ENCODE measurements around the gene IGSF22.

Gene IGSF22

DNA sequence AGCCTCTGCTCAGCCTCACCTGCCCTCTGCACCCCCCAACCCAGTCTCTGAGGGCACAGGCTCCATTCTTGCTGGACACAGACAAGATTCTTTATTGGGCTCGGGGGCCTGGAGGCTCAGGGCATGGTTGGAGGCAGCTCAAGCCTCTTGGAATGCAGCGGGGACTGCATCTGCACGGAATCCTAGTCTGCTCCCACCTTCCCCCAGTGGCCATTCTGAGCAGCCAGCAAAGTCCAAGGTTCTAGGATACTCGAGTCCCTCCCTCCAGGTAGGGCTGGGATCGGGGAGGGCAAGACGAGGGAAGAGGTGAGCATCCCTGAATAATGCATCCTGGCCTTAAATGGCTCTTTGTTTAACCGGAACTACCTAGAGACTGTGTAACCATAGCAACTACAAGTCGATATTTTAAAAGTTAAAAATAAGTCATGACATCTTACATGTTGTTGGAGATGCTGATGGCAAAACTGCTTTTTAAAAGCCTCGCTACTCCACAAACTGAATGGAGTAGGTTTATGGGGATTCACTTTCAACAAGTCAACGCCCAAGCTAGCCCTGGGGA lies 10.7 kb upstream of the IGSF22 start:
- TF ChIP-seq, protein P1, sequence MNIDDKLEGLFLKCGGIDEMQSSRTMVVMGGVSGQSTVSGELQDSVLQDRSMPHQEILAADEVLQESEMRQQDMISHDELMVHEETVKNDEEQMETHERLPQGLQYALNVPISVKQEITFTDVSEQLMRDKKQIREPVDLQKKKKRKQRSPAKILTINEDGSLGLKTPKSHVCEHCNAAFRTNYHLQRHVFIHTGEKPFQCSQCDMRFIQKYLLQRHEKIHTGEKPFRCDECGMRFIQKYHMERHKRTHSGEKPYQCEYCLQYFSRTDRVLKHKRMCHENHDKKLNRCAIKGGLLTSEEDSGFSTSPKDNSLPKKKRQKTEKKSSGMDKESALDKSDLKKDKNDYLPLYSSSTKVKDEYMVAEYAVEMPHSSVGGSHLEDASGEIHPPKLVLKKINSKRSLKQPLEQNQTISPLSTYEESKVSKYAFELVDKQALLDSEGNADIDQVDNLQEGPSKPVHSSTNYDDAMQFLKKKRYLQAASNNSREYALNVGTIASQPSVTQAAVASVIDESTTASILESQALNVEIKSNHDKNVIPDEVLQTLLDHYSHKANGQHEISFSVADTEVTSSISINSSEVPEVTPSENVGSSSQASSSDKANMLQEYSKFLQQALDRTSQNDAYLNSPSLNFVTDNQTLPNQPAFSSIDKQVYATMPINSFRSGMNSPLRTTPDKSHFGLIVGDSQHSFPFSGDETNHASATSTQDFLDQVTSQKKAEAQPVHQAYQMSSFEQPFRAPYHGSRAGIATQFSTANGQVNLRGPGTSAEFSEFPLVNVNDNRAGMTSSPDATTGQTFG (tag by site-specific recombination; IDR thresholded peaks at IDR 0.05; ENCODE audit: borderline replicate concordance), result no peak
- TF ChIP-seq GFI1B (tag by site-specific recombination; IDR thresholded peaks at IDR 0.05), result no peak
- no peak for TF ChIP-seq WT1 (tag by site-specific recombination; IDR thresholded peaks at IDR 0.05)
- TF ChIP-seq, protein P2, sequence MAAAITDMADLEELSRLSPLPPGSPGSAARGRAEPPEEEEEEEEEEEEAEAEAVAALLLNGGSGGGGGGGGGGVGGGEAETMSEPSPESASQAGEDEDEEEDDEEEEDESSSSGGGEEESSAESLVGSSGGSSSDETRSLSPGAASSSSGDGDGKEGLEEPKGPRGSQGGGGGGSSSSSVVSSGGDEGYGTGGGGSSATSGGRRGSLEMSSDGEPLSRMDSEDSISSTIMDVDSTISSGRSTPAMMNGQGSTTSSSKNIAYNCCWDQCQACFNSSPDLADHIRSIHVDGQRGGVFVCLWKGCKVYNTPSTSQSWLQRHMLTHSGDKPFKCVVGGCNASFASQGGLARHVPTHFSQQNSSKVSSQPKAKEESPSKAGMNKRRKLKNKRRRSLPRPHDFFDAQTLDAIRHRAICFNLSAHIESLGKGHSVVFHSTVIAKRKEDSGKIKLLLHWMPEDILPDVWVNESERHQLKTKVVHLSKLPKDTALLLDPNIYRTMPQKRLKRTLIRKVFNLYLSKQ (tag by site-specific recombination; IDR thresholded peaks at IDR 0.05; ENCODE audit: borderline replicate concordance), result no peak
- TF ChIP-seq ZNF239 (tag by site-specific recombination; IDR thresholded peaks at IDR 0.05), result no peak
- no peak for TF ChIP-seq ZNF558 (tag by site-specific recombination; IDR thresholded peaks at IDR 0.05)
- no peak for TF ChIP-seq ZBTB21 (tag by site-specific recombination; IDR thresholded peaks at IDR 0.05)
- no peak for TF ChIP-seq GLI2 (tag by site-specific recombination; IDR thresholded peaks at IDR 0.05; ENCODE audit: borderline replicate concordance, low read depth)
- no peak for TF ChIP-seq ZNF521 (tag by site-specific recombination; IDR thresholded peaks at IDR 0.05)
- TF ChIP-seq ZNF571 (tag by site-specific recombination; IDR thresholded peaks at IDR 0.05), result no peak
- no peak for TF ChIP-seq YY1 (tag by site-specific recombination; IDR thresholded peaks at IDR 0.05)
- TF ChIP-seq ZNF544 (tag by site-specific recombination; IDR thresholded peaks at IDR 0.05), result no peak
- no peak for TF ChIP-seq ZNF707 (tag by site-specific recombination; IDR thresholded peaks at IDR 0.05)
- TF ChIP-seq SP3 (tag by site-specific recombination; IDR thresholded peaks at IDR 0.05), result no peak
- Histone ChIP-seq H3K36me3 (ENCODE audit: control insufficient read depth in 2 of 2, insufficient read depth in 1 of 2, low read length in 2 of 2) (no peaks in the 10 kb centered on the region), H3K4me3 (ENCODE audit: low read depth, low read length) (no peak overlapping the region), H3K27ac (ENCODE audit: extremely low read depth, low read depth, low read length) (no peak overlapping the region), H3K4me1 (ENCODE audit: control insufficient read depth, insufficient read depth, low read length) (no peaks in the 10 kb centered on the region), H3K9me3 (ENCODE audit: control insufficient read depth, insufficient read depth, low read depth, low read length) (no peaks in the 10 kb centered on the region)
- ChIA-PET POLR2A (no interaction called here), CTCF (interaction anchor here (1.2 to 9.7 kb wide), 3 partner anchors 7 to 28 kb away, joined by 4 to 82 read pairs (median 5); no protein-coding TSS in a partner anchor)

GRCh38 chr11:18733202-18733601 lies 7.2 kb upstream of the IGSF22 start:
- Histone ChIP-seq H3K27ac (ENCODE audit: extremely low read depth, low read depth, low read length) (no peak overlapping the region), H3K9me3 (ENCODE audit: control insufficient read depth, insufficient read depth, low read depth, low read length) (no peaks in the 10 kb centered on the region), H3K4me3 (ENCODE audit: low read depth, low read length) (no peak overlapping the region), H3K4me1 (ENCODE audit: control insufficient read depth, insufficient read depth, low read length) (no peaks in the 10 kb centered on the region), H3K36me3 (ENCODE audit: control insufficient read depth in 2 of 2, insufficient read depth in 1 of 2, low read length in 2 of 2) (no peaks in the 10 kb centered on the region)
- POLR2A ChIA-PET, result no interaction called here
- CTCF ChIA-PET, result interaction anchor here (0.5 to 3.1 kb wide), 6 partner anchors 9 to 843 kb away, joined by 3 to 28 read pairs (median 6); no protein-coding TSS in a partner anchor
- TF ChIP-seq ZNF350 (tag by site-specific recombination; IDR thresholded peaks at IDR 0.05) (no peak), RBAK (tag by site-specific recombination; IDR thresholded peaks at IDR 0.05) (no peak), ZNF16 (tag by site-specific recombination; IDR thresholded peaks at IDR 0.05; ENCODE audit: low read depth) (no peak), ZNF10 (tag by site-specific recombination; IDR thresholded peaks at IDR 0.05) (no peak), GLI2 (tag by site-specific recombination; IDR thresholded peaks at IDR 0.05; ENCODE audit: borderline replicate concordance, low read depth) (no peak), ZNF629 (tag by site-specific recombination; IDR thresholded peaks at IDR 0.05) (no peak), ZNF768 (tag by site-specific recombination; IDR thresholded peaks at IDR 0.05) (no peak), TSHZ1 (tag by site-specific recombination; IDR thresholded peaks at IDR 0.05; ENCODE audit: borderline replicate concordance) (no peak)
- TF ChIP-seq, protein P3, sequence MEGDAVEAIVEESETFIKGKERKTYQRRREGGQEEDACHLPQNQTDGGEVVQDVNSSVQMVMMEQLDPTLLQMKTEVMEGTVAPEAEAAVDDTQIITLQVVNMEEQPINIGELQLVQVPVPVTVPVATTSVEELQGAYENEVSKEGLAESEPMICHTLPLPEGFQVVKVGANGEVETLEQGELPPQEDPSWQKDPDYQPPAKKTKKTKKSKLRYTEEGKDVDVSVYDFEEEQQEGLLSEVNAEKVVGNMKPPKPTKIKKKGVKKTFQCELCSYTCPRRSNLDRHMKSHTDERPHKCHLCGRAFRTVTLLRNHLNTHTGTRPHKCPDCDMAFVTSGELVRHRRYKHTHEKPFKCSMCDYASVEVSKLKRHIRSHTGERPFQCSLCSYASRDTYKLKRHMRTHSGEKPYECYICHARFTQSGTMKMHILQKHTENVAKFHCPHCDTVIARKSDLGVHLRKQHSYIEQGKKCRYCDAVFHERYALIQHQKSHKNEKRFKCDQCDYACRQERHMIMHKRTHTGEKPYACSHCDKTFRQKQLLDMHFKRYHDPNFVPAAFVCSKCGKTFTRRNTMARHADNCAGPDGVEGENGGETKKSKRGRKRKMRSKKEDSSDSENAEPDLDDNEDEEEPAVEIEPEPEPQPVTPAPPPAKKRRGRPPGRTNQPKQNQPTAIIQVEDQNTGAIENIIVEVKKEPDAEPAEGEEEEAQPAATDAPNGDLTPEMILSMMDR (tag by site-specific recombination; IDR thresholded peaks at IDR 0.05), result no peak
- TF ChIP-seq, protein P4, sequence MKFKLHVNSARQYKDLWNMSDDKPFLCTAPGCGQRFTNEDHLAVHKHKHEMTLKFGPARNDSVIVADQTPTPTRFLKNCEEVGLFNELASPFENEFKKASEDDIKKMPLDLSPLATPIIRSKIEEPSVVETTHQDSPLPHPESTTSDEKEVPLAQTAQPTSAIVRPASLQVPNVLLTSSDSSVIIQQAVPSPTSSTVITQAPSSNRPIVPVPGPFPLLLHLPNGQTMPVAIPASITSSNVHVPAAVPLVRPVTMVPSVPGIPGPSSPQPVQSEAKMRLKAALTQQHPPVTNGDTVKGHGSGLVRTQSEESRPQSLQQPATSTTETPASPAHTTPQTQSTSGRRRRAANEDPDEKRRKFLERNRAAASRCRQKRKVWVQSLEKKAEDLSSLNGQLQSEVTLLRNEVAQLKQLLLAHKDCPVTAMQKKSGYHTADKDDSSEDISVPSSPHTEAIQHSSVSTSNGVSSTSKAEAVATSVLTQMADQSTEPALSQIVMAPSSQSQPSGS (tag by site-specific recombination; IDR thresholded peaks at IDR 0.05; ENCODE audit: low read depth), result no peak
